Measurements from ENCODE around the gene TAAR8. TPM values are rescaled to one million over a fixed set of nuclear protein-coding genes. Genes with fewer than 3 reads are reported as not detected.
"Not testable (repeated sequence)": the region's sequence is repeated elsewhere in the genome, so short reads cannot be mapped to it uniquely, and the experiment has no call there.

Gene TAAR8
- total and polyA plus RNA-seq, 2 experiments from 2014 or later, result not detected

DNA sequence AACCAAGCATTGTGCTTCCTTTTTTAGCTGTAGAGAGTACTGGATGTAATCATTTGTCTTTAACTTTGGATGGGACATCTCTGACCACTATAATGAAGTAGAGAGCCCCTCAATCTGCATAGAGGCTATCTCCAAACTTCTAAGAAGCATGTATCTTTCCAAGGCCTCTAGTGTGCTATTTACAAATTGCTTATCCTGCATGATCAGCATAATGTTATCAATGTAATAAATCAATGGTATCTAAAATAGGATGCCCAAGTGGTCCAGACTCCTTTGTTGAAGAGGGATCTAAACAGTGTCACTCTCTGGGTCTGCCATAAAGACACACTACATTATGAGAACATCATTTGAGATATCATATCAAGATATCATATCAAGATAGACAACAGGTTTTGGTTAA lies 7.6 kb upstream of the TAAR8 start:
- Histone ChIP-seq H3K4me1 (ENCODE audit: insufficient read depth) (no peaks in the 10 kb centered on the region), H3K4me3 (no peak overlapping the region), H3K27me3 (replicated peaks; ENCODE audit: insufficient read depth) (peaks cover 54% of the 10 kb centered on the region), H3K9me3 (ENCODE audit: low read depth) (no peaks in the 10 kb centered on the region), H3K27ac (no peak overlapping the region), H4K20me1 (ENCODE audit: insufficient read depth) (no peaks in the 10 kb centered on the region), H3K79me2 (ENCODE audit: insufficient read depth) (no peaks in the 10 kb centered on the region), H3K9ac (no peak overlapping the region), H3K9me2 (ENCODE audit: insufficient read depth) (no peaks in the 10 kb centered on the region), H3K4me2 (ENCODE audit: unreplicated experiment) (no peak overlapping the region), H3F3A (ENCODE audit: insufficient read depth) (no peaks in the 10 kb centered on the region), H2AFZ (no peak overlapping the region), H3K36me3 (ENCODE audit: low read depth) (no peaks in the 10 kb centered on the region)
- in situ Hi-C loops (cut with MboI), result loop anchor here (25.0 kb wide), 1 partner anchor 242 kb away; the partner anchor contains the start of gene SLC18B1
- no peak for DNase-seq
- no peak for TF ChIP-seq EZH2 (IDR thresholded peaks at IDR 0.05; ENCODE audit: insufficient read depth, poor library complexity, severe bottlenecking)
- TF ChIP-seq EZH2phosphoT487 (IDR thresholded peaks at IDR 0.05; ENCODE audit: insufficient read depth, low read depth), result no peak

DNA sequence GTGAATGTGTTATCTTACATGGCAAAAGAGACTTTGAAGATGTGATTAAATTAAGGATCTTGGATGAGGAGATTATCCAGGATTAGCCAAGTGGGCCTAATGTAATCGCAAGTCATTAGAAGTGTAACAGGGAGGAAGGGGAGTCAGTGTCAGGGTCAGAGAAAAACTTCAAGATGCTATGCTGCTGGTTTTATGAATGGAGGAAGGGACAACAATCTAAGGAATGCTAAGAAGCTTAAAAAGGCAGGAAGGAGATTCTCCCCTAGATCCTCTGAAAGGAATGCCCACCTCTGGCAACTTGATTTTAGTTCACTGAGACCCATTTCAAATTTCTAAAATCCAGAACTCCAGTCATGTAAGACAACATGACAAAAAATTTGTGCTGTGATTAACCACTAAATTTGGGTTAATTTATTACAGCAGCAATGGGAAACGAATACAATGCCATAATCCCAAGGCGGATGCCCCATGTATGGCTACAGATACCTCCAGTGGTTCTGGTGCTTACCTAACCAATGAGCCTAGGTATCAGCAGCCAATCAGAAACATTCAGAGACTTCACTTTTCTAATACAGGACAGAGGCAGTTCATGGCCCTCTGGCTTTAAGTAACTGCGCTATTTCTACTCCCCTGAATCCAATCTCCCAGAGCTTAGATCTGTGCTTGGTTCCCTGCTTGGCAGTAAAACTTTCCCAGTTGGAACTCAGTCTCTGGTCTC lies 3.6 kb upstream of the TAAR8 start:
- TF ChIP-seq EZH2 (IDR thresholded peaks at IDR 0.05; ENCODE audit: insufficient read depth, poor library complexity, severe bottlenecking), result no peak
- TF ChIP-seq EZH2phosphoT487 (IDR thresholded peaks at IDR 0.05; ENCODE audit: insufficient read depth, low read depth), result no peak
- no peaks in the 10 kb centered on the region for H3F3A ChIP-seq (ENCODE audit: insufficient read depth)
- WGBS, 2 experiments (ENCODE audit: low coverage in 1 of 2, low lambda C conversion rate in 2 of 2, missing lambda C conversion rate in 2 of 2), result 77 to 80% methylated on average over 4 of the region's 4 CpGs

GRCh38 chr6:132551214-132551613 lies 1.3 kb upstream of the TAAR8 start:
- in situ Hi-C loops (cut with MboI), result no loop called here
- Histone ChIP-seq H2AFZ (no peak overlapping the region), H3K4me3 (no peak overlapping the region), H3K9me3 (ENCODE audit: low read depth) (no peaks in the 10 kb centered on the region), H3K4me1 (ENCODE audit: insufficient read depth) (no peaks in the 10 kb centered on the region), H3K79me2 (ENCODE audit: insufficient read depth) (no peaks in the 10 kb centered on the region), H3F3A (ENCODE audit: insufficient read depth) (no peaks in the 10 kb centered on the region), H3K9ac (no peak overlapping the region), H3K36me3 (ENCODE audit: low read depth) (no peaks in the 10 kb centered on the region), H3K27ac (no peak overlapping the region), H4K20me1 (ENCODE audit: insufficient read depth) (no peaks in the 10 kb centered on the region), H3K4me2 (ENCODE audit: unreplicated experiment) (no peak overlapping the region), H3K9me2 (ENCODE audit: insufficient read depth) (no peaks in the 10 kb centered on the region), H3K27me3 (replicated peaks; ENCODE audit: insufficient read depth) (peaks cover 55% of the 10 kb centered on the region)
- no peak for DNase-seq
- no peak for TF ChIP-seq EZH2 (IDR thresholded peaks at IDR 0.05; ENCODE audit: insufficient read depth, poor library complexity, severe bottlenecking)
- TF ChIP-seq EZH2phosphoT487 (IDR thresholded peaks at IDR 0.05; ENCODE audit: insufficient read depth, low read depth), result no peak
- WGBS, 2 experiments (ENCODE audit: low coverage in 1 of 2, low lambda C conversion rate in 2 of 2, missing lambda C conversion rate in 2 of 2), result 41 to 45% methylated on average over 4 of the region's 4 CpGs

More for the DNA sequence above, 3.6 kb upstream of the TAAR8 start:
- Histone ChIP-seq H3K27ac (no peak overlapping the region), H3K36me3 (ENCODE audit: low read depth) (no peaks in the 10 kb centered on the region), H3K9me3 (ENCODE audit: low read depth) (no peaks in the 10 kb centered on the region), H4K20me1 (ENCODE audit: insufficient read depth) (no peaks in the 10 kb centered on the region), H3K9me2 (ENCODE audit: insufficient read depth) (no peaks in the 10 kb centered on the region), H3K79me2 (ENCODE audit: insufficient read depth) (no peaks in the 10 kb centered on the region), H3K4me2 (ENCODE audit: unreplicated experiment) (no peak overlapping the region), H3K4me1 (ENCODE audit: insufficient read depth) (no peaks in the 10 kb centered on the region), H2AFZ (no peak overlapping the region), H3K4me3 (no peak overlapping the region), H3K9ac (no peak overlapping the region), H3K27me3 (replicated peaks; ENCODE audit: insufficient read depth) (peaks cover 50% of the 10 kb centered on the region)
- no peak for DNase-seq
- in situ Hi-C loops (cut with MboI), result loop anchor here (25.0 kb wide), 1 partner anchor 238 kb away; the partner anchor contains the start of gene SLC18B1

GRCh38 chr6:132560087-132560486 lies 7.6 kb downstream of the TAAR8 start:
- H3K4me1 ChIP-seq (ENCODE audit: insufficient read depth); H3K9me2 ChIP-seq (ENCODE audit: insufficient read depth); H3K27ac ChIP-seq; H3K9ac ChIP-seq; H3K4me2 ChIP-seq (ENCODE audit: unreplicated experiment); H2AFZ ChIP-seq; H3K9me3 ChIP-seq (ENCODE audit: low read depth); H3K79me2 ChIP-seq (ENCODE audit: insufficient read depth); DNase-seq; H3K36me3 ChIP-seq (ENCODE audit: low read depth); H3K4me3 ChIP-seq; H4K20me1 ChIP-seq (ENCODE audit: insufficient read depth); H3F3A ChIP-seq (ENCODE audit: insufficient read depth); in situ Hi-C loops (cut with MboI): not testable (repeated sequence)
- H3K27me3 ChIP-seq (replicated peaks; ENCODE audit: insufficient read depth), result peaks cover 37% of the 10 kb centered on the region
- WGBS, 2 experiments (ENCODE audit: low coverage in 1 of 2, low lambda C conversion rate in 2 of 2, missing lambda C conversion rate in 2 of 2), result 20 to 23% methylated on average over 3 of the region's 3 CpGs

DNA sequence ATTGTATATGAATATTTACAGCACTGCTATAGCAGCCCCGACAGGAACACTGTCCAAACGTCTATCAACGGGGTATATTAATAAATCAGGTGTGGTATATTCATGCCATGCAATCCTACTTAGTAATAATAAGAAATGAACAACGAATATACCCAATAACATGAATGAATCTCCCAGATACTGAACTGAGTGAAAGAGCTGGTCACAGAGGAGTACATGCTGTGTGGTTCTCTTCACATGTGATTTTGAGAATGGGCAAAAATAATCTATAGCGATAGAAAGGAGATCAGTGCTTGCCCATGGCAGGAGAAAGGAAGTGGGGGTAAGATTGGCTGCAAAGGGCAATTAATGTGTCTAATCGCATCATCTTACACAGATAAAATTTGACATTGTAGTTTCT lies 13.9 kb downstream of the TAAR8 start:
- Histone ChIP-seq H4K20me1 (ENCODE audit: insufficient read depth) (no peaks in the 10 kb centered on the region), H3K9ac (no peak overlapping the region), H3K27me3 (replicated peaks; ENCODE audit: insufficient read depth) (peaks cover 73% of the 10 kb centered on the region), H3K9me3 (ENCODE audit: low read depth) (no peaks in the 10 kb centered on the region), H3K9me2 (ENCODE audit: insufficient read depth) (no peaks in the 10 kb centered on the region), H3K4me2 (ENCODE audit: unreplicated experiment) (no peak overlapping the region), H3K27ac (no peak overlapping the region), H2AFZ (no peak overlapping the region), H3K4me3 (no peak overlapping the region), H3K79me2 (ENCODE audit: insufficient read depth) (no peaks in the 10 kb centered on the region), H3F3A (ENCODE audit: insufficient read depth) (no peaks in the 10 kb centered on the region), H3K4me1 (ENCODE audit: insufficient read depth) (no peaks in the 10 kb centered on the region), H3K36me3 (ENCODE audit: low read depth) (no peaks in the 10 kb centered on the region)
- in situ Hi-C loops (cut with MboI), result no loop called here
- 66 to 67% methylated on average over 6 of the region's 6 CpGs for WGBS, 2 experiments (ENCODE audit: low coverage in 1 of 2, low lambda C conversion rate in 2 of 2, missing lambda C conversion rate in 2 of 2)
- no peak for DNase-seq
- TF ChIP-seq EZH2 (IDR thresholded peaks at IDR 0.05; ENCODE audit: insufficient read depth, poor library complexity, severe bottlenecking) (no peak), EZH2phosphoT487 (IDR thresholded peaks at IDR 0.05; ENCODE audit: insufficient read depth, low read depth) (no peak)
